HG03521 (cell line): Measurements from ENCODE around the gene ASTN2.

Source experiments
- ATAC-seq: cut with Tn5 transposase; IDR thresholded peaks from one replicate; pipeline ENCODE4 v1.9.1; 2021; ENCODE audit warnings: mild to moderate bottlenecking, moderate library complexity; ENCODE audit not compliant: unreplicated experiment

Gene ASTN2

DNA sequence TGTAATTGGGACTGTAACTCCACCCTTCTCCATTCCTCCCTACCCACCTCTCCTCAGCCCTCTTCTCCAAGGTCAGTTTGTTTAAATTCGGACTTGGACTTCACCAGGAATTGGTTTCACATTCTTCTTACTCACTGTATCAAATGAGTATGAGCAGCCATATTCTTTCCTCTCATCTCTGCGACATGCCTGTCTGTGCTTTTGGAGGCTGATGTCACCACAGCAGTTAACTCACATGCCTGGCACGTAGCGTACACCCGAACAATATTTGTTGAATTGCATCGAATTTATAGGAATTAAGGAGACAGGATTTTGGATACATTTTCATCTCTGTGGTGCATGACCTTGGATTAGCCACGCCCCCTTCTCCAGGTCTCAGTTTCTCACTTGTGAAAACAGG lies 291.1 kb downstream of the ASTN2 start:
- ATAC-seq = no peak

DNA sequence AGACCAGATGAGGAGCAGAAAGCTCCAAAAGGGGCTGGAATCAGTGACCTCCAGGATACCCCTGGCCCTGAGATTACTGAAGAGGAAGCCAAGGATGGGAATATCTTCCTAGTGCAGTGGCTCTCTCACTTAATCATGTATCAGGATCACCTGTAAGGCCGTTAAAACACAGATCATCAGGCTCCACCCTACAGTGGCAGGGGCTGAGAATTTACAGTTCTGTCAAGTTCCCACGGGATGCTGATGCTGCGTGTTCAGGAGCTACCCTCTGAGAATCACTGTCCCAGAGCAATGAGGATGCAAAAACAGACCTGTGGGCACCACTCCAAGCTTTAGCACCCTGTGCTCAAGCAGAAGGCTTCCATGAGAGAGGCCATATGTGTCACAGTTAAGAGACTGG lies 291.9 kb downstream of the ASTN2 start:
- no peak for ATAC-seq

DNA sequence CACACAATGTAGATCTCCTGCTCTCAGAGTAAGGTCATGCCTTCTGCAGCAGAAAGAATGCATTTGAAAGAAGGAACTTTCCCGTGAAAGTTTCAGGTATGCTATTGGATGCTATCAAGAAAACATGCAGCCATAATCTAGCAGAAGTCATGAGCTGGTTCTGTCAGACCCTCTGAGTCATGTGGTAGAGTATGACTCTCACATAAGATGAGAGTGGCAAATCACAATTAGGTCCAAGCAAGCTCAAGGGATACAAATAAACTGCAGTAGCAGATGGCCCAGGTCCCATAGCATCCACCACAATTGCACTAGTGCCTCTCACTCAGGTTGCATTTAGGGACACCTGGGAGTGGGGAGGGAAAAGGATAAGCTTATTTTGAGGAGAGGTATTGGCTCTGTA lies 292.8 kb downstream of the ASTN2 start:
- no peak for ATAC-seq

DNA sequence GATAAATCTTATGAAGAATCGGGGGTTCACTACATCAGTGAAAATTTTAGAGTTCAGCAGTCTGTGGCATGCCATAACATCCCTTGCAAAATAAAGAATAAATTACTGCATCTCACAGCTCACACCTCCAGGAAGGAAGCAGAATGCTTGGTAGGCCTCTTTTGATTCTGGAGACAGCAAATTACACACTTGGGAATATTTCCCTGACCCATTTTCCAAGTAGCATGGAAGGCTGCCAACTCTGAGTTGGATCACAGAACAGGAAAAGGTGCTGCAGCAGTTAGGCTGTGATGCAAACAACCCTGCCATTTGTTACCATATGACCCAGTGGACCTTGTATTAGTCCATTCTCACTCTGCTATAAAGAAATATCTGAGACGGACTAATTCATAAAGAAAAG lies 293.5 kb downstream of the ASTN2 start:
- no peak for ATAC-seq

DNA sequence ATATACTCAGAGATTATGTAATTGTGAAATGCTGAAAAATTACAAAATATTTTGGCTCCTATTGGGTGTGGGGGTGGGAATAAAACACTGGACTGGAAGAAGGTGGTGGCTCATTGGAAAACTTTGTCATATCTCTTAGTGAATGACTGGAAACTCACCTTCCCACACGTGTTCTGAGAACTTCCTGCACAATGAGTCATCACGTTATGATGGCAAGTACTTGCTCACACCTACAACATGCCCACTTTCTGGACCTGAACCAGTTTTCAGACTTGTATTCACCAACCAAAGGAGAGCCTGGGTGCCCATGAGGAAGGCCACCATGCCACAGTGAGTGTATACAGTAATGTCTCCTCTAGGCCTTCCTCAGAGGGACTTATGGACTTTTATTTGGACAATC lies 294.8 kb downstream of the ASTN2 start:
- ATAC-seq = no peak

DNA sequence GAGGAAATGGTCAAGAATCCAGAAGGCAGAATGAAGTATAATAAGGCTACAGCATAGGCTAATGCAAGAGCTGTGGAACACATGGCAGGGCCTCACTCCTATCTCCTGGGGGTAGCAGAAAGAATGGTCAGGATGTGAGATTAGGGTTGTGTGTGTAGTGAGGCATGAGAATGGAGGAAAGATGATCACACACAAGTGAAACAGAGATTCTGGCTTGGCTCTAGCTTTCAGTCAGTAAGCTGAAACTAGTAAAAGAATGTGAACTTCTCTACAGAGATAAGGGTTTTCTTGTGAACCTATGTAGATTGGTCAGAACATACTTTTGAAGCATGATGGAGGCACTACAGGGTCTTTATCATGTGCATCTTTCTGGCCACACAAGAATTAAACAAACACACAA lies 298.8 kb downstream of the ASTN2 start:
- peak; percentile 71 for ATAC-seq

DNA sequence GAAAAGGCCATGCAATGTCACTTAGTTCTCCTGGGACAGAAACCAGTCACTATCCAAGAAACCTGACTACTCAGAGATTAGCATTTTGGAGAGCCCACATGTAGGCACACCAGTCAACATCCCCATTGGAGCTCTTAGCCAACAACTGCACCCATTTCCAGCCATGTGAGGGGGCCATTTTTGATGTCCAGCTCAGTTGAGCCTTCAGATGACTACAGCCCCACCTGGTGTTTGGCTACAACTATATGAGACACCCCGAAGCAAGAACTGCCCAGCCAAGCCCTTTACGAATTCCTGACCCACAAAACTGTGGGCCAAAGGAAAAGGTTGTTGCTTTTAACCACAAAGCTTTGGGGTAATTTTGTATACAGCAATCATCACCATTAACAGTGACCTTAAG lies 300.1 kb downstream of the ASTN2 start:
- ATAC-seq = no peak

DNA sequence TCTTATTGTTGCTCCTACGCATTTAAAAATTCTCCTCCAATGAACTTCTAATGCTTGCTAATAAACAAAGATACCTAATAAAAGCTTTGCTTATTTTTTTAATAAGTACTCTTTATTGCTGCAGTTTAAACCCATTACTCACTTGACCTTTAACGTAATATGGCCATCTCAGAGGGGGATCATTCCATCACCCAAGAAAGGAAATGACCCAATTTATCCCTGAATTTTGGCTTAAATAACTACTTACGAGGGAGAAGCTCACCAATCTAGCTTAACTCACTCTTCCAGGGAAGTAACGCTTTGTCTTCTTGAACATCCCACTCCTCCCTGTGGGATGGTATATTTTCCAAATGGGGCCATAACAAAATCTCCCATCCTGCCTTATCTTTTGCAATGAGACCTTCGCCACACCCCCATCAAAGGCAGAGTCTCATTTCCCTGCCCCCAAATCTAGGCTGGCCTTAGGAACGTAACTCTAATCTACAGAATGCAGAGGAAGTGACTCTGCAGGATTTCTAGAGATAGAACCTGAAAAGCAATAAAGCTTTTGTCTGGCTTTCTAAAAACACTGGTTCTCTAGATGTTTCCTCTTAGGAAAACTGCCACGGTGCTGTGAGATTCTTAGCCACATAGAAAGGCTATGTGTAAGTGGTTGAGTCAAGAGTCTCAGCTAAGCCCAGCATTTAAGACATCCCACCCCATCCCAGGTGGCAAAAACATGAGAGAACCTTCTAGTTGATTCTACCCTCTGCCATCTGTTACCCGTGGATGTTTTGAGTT lies 310.0 kb downstream of the ASTN2 start:
- no peak for ATAC-seq

DNA sequence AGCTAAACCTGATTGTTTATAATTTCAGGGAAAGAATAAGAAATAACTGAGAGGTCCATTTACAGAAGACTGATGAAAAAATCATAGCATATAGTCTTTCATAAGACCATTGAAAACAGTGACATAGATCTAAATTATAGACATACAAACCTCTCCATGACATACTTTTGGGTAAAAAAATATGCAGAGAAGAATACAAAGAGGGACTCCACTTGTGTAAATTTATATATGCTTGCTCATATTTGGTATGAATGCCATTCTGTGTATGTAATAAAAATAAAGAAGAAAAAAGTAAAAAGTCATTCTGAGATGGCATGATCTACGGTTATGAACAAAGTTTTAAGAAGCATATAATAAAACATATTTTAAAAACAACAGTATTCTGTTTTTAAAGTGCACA lies 310.7 kb downstream of the ASTN2 start:
- ATAC-seq = no peak

DNA sequence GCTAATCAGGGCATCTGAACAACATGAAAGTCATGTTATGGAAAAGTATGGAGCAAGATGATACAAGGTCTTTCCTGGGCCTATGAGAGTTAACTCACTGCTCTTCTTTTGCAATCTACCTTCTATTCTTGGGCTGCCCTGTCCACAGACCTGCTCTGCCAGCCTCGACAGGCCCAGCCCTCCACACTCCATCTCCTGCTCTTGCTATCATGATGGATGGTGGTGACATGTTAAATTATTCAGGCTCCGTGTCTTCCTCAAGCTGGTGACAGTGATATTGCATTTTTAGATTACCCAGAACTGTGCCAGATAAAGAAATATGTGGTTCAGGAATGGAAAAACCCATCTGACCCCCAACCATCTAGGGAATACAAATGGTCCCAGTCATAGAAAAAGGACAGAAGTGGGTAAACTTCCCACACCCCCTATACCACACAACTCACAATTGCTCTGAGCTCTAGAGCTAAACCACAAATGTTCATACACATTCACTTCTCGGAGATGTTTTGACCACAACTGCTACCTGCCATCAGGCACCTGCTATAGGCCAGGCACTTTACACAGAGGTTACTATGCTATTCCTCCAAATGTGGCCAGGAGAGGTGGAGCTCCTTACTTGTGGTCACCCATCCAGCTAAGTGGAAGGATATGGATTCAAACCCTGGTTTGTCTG lies 311.3 kb downstream of the ASTN2 start:
- no peak for ATAC-seq

DNA sequence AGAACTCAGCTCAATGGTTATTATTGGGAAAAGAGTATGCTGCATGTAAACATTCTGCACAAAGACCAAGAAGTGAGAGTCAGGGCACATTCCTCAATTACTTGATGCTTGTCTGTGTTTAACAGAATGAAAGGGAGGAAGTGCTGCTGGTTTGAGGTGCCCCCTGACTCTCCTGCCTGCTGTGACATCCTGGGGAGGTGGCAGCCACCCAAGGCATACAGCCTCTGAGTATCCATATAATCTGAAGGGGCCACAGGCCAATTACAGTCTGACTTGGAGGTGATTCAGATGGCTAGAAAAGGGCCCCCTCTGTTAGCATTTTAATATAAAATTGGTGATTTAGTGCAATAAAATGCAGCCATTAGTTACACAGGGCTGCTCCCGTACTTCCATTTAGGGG lies 313.8 kb downstream of the ASTN2 start:
- no peak for ATAC-seq

DNA sequence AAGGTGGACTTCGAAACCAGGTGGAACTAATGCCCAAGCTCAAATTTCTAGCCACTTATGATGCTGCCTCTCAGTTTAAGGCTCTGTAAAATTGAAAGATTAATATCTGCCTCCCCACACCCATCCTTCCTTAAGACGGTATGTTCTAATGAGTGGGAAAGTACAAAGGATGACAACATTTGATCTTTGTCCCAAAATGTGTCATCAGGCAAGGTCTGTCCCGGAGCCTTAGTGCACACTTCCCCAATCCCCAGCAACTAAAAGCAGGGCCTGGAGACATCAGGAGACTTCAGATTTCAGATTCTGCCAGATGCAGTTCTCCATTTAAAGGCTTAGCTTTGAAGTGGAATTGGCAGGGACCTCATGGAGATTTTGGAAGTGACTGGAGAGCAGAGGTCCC lies 316.5 kb downstream of the ASTN2 start:
- no peak for ATAC-seq

DNA sequence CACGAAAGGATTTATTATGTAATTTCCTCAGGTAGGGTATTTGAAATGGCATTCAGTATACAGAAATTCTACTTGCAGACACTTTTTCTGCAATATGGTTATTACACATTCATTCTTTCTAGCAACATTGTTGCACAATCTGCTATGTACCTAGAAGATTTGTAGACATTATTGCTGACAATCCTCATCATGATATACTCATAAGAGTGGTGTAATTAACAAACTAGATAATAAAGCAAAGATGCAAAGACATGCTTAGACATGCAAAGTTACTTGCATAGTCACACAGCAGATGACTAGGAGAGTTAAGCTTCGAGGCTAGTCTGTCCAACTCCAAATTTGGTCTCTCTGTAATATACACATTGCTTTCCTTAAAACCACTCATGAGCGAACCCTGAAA lies 317.1 kb downstream of the ASTN2 start:
- no peak for ATAC-seq

DNA sequence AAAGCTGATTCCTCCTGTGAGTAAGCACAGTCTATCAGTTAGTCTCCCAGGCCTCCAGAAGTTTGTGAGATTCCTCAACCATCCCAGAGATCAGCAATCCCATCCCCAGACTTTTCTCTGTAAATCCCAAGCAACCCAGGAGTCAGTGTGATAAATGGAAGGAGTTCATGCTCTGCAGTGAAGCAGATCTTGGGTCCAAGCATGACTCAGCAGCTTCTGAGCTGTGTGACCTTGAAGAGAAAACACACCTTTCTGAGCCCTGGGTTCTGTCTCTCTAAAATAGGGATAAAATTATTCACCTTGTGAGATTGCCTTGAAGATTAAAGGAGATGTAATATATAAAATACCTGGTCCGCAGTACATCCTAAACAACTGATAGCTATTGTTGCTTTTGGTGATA lies 318.7 kb downstream of the ASTN2 start:
- ATAC-seq = no peak

DNA sequence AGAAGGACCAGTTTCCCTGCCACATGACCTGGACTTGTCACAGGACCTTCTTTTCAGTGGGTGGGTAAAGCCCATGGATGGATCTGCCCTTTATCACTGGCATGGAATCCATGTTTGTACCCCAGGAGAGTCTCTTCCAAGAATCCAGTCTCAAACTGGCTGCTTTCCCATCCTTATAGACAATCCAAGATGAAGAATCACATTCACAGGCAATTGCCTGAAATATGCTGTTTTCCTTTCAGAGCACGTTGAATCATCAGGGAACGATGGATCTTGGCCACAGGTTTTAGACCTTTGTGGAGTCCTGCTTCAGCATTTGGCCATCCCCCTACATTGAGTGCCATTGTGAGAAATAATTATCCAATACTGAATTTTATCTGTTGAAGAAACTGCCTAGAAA lies 319.8 kb downstream of the ASTN2 start:
- no peak for ATAC-seq

DNA sequence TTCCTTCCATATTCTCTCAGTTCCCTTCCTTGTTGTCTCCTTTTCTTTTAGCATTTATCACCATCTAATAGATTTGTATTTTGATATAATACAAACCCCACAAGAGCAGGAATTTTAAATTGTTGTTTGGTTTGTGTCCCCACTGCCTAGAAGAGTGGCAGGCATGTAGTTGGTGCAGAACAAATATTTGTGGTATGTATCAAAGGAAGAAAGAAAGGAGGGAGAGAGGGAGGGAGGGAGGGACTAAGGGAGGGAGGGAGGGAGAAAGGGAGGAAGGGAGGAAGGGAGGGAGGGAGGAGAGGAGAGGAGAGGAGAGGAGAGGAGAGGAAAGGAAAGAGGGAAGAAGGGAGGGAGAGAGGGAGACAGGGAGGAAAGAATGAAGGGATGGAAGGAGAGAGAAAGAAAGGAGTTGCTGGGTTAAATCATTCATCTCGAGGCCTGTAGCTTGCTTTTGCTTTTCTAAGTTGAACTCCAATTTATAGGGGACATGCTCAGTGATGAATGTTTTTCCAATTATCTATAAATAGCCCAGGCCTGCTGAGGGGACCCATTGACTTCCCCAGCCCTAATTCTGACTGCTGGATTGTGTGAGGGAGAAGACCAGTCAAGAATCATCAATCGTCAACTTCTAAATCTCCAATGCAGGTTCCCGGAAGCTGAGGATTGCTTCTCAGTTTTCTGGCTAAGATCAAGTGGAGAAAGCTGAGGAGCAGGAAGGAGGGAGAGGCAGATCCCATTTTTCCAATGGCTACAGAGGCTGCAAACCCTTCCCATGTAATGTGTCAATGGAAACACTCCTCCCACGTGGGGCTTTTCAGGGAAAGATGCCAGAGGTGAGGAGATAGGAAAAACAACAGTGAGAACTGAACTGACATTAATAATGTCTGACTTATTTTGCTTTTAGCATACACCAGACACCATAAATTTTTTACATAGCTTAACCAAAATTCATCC lies 320.7 kb downstream of the ASTN2 start:
- no peak for ATAC-seq

DNA sequence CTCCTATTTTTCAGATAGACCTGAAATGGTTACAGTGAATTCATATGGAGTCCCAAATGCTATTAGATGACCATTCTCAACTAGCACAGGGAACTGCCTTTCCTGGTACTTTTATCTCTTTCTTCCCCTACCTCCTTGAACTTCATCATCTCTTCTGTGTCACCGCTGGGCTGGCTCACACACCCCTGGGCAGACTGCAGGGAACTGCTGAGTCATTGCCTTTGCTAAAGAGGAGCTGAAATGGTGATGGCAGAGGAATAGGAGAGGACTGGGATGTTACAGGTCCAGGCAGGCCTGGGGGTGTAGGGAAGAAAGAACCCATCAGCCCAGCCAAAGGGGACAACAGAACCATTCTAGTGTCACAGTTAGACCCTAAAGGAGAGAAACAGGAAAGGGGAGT lies 322.3 kb downstream of the ASTN2 start:
- ATAC-seq = no peak

DNA sequence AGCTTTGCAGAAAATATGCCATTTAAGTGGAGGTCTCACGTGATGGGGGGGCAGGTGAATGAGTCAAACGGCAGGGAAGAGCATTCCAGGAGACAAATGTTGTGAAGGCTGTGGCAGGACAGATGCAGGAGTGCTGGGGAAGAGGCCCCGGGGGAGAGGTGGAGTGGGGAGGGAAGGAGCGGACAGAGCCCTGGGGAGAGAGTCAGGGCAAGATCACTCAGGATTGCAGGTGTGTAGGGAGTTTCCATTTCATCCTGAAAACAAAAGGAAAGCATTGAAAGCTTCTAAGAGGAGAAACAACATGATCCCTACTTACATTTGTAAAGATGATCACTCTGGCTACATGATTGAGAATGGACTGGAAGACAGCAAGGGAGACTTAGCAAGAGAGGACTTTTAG lies 323.3 kb downstream of the ASTN2 start:
- no peak for ATAC-seq

DNA sequence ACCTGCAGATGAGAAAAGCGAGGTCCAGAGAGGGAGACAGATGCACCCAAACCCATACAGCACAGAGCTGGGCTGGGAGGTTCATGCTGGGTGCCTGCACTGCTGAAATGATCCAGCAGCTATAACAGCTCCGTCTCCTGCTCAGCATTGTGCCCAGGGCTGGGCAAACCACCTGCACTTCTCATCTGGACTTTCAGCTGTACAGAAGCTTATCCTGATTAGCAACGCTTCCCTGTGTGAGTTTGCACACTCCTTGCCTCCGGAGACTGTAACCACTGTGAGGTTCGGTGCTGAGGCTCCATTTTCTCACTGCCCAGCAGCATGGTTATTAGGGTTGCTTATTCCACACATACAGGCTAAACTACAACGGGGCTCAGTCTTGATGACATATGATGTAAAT lies 326.1 kb downstream of the ASTN2 start:
- ATAC-seq = no peak

DNA sequence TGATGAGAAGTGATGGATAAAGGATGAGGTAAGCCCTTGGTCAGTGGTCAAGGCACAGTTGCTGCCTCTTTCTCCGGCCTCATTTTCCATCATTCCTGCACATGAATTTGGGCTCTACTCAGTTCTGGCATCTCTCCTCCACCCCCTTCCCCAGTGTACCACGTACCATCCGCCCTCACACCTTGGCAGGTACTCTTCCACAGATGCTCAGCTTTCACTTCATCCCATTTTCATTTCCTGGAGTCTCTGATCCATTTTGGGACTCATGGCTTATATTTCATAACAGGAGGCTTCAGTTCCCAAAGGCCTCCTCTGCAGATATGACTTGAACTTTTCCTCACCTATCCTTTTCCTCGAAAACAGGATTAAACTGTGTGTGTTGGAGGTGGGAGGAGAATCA lies 326.7 kb downstream of the ASTN2 start:
- no peak for ATAC-seq

DNA sequence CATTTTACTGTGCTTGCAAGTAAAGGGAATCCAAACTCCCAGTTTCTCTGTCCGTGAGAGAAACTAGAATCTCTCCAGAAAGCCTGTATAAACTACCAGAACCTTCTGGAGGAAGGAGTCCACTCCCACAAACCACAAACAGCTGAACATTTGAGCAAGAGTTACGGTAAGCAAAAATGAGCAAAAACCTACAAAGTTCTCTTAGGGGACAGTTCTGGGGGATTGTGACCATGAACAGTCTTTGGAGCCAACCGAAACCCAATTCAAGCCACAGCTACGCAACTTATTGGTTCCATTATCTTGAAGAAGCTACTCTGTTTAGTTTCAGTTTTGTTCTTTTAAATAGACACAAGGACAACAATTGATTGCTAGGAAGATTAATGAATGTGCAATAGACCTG lies 330.6 kb downstream of the ASTN2 start:
- ATAC-seq = no peak

DNA sequence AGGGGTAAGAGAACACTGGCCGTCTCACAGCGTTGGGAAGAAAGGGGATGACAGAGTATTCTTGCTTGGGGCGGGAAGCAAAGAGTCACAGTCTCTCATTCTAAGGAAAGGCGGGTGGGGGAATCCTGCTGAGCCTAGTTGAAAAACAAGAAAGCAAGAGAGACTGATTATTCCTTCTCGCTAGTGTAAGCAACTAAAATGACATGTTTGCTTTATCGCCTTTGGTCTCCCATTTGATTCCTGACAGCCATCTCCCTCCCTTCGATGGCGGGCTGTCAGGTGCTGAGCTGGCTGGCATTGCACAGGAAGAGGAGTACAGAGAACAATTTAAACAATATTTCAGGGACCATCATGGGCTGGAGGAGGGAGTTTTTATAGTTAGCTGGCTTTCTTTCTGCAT lies 331.3 kb downstream of the ASTN2 start:
- no peak for ATAC-seq
